Hematopoietic multipotent progenitor cell treated with erythropoietin and hydrocortisone succinate and interleukin-3 and kit ligand, for 17 days (in vitro differentiated cells): Measurements from ENCODE around the gene PPFIBP1.
"Not testable (repeated sequence)": the region's sequence is repeated elsewhere in the genome, so short reads cannot be mapped to it uniquely, and the experiment has no call there.

Experiments
- DNase-seq: peaks from one replicate; pipeline ENCODE4 v3.0.0-alpha.2; 2015; ENCODE audit warnings: low spot score

PPFIBP1 gene

DNA sequence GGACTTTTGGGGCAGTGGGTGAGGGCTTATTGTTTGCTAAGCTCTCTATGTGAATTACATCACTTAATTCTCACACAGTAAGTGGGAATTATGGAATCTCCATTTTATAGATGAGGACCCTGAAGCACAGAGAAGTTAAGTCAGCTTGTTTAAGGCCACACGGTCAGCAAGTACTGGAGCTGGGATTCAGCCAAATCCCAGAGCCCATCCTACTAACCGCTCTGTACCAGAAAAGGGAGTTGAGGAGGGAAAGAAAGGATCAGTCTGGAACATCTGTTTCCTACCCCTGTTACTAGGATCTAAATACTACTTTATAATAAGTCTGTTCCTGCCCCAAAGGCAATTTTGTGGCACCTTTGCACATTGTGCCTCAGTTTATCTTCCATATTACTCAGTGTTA, 42.6 kb downstream of the PPFIBP1 start:
- no peak for DNase-seq

DNA sequence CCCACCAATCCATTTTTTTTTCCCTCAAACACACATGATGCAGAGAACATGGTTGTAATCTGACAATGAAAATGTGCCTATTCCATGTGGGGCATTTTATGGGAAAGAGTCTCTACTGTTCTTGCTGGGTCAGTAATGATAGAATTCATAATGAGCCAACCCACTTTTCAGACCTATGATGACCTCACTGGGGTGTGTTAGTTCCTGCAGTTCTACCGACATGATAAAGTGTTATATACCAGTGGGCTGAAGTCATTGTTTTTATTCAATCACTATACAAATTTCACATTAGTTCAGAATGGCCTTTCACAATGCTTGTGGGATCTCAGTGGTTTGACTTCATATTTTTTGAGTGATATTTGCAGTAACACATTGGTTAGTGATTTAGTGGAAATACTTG, 47.5 kb downstream of the PPFIBP1 start:
- DNase-seq: no peak

DNA sequence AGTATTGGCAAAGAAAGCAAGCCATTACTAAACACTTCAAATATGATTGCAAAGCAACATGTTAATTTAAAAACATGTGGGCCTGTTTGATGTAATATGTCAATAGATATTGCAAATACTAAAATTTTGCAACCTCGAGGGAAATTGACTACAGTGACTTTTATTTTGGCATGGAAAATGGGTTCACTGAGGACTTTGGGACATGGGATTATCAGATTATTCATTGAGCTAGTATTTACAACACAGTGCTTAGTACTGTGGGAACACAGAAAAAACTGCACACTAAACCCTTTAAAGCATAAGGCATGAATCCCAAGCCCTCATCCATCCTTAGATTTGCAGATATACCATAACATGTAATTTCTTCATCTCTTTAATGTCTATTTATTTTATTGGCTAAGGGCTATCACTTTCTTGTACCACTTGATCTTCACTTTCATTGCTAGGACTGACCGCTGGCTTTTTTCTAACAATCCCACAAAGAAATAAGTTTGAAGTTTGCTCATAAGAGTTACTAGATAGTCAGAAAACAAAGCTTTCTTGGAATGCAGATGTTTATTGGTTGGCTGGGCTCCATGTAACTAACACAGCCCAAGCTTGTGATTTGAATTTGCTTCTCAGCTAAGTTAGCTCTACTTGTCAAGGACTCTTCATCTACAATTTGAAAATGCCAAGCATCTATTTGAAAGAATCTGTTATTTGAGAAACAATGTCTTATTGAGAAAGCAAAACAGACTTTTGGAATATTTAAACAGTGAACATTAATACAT, 48.7 kb downstream of the PPFIBP1 start:
- no peak for DNase-seq

DNA sequence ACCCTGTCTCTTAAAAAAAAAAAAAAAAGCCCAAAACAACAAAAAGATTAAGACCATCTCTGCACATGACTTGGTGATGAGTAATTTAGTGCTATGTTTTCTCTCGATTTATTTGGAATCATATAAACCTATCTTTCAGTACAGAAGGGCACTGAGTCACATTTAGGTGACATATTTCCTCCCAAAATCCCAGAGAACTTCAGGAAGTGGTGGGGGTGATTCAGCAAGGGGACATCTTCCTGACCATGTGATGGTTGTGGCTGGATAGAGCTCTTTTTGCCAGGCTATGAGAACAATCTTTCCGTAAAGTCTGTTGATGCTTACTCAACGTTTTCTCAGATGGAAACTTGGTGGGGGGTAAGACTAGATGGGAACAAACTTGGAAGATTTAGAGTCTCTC, 50.0 kb downstream of the PPFIBP1 start:
- no peak for DNase-seq

DNA sequence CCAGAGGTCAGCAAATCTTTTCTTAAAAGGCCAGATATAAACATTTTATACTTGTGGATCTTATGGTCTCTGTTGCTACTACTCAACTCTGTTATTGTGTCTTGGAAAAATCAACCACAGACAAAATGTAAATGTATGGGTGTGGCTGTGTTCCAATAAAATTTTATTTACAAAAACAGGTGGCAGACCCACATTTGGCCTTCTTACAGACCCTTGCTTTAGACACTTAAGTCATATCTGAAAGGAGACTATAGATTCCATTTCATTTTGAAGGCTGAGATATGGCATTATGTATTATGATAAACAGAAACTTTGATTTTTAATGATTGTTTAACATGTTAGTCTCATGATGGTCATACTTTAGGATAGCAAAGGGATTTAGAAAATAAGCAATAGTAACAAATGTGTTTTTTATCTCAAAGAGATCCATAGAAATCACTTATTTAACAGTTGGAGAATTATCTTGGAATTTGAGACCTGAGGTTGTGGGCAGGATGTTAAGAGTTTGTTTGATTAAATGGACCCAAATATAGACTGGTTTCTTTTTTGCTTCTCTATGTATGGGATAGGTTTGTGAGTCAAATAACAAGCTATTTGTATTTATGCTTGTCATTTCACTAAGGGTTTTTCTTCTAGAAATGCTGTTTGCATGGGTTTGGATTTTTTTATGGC, 51.2 kb downstream of the PPFIBP1 start:
- no peak for DNase-seq

DNA sequence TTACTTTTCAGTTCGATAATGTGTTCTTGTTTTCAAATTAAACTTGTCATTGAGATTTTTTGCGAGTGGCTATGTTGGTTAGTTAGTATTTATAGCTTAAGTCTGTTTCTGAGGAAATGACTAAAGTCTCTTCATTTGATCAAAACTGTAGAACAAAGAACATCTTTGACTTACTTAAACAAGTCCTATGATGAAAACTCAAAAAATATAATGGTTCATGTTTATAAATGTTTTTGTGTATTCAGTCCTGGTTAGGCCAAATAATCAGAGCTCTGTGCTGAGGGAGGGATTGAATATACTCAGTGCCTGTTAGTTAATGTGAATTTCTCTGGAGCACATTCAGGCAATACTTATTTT, 51.7 kb downstream of the PPFIBP1 start:
- DNase-seq: no peak

DNA sequence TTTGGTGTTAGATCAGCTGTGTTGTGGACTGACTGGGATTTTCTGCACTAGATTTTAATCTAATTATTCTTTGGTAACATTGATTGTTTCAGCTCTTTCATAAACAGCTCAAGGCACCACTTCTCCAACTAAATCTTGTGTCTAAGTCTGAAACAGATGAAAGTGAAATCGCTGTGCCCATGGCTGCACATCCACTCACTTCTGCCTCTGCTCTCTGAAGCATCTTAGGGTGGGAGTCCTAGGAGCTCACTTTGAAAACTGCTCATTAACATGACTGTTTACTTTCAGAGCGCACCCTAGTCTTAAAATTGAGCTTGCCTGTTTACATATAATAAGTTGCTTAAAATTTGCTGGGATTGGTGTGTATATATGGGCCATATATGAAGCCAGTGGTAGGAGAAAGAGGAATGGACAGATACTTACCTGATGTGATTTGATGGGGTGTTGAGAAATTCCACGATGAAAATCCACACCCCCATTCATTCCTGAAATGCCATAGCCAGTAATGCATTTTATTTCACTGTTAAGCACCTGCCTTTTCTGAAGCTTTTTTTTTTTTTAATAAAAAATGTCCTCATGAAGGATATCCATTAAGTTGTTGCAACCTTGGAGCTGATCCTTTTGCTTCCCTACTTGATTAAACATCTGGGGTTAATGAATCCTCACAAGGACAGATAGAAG, 52.8 kb downstream of the PPFIBP1 start:
- DNase-seq: no peak

DNA sequence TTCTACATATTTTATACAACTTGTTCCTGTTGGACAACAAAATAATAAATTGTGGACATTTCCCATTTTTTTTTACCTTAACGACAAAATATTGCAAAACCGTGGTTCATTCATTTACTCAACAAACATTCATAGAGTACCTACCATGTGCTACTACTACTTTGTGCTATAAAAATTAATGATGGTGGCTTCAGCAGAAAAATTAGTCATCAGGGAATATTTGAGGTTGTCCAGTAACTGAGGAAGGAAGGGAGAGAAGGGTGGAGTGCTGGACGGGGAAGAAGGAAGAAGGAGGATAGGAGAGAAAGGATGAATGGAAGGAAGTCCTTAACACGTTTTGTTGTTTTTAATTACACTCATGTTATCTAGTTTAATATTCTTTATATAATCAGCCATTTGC, 53.7 kb downstream of the PPFIBP1 start:
- DNase-seq: no peak

DNA sequence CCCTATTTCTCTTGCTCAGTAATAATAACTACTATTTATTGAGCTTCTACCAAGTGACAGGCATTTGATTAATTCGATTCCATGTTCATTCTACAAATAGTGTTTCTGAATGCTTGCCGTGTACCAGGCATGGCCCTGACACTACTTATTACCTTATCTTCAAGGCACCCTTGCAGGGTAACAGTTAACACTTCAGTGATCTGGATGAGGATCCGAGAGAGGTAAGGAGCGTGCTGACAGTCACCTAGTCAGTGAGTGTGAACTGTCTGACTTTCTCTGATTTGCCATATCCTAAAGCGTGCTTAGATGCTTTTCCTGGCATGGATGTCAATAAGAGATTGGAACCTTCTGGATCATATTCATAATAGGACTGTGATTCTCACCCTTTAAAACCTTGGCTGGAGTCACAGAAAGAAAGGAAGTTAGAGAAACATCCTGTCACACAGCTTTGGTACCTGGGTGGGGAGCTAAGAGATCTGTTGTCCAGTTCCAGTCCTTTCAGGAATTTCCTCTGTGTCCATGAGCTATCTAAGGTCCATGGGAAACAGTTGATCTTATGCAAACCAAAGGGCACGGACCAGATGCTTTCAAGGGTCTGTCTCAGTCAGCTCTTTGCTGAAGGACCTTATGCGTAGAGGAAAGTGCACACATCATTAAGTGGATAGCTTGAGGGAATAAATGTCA, 54.8 kb downstream of the PPFIBP1 start:
- no peak for DNase-seq

DNA sequence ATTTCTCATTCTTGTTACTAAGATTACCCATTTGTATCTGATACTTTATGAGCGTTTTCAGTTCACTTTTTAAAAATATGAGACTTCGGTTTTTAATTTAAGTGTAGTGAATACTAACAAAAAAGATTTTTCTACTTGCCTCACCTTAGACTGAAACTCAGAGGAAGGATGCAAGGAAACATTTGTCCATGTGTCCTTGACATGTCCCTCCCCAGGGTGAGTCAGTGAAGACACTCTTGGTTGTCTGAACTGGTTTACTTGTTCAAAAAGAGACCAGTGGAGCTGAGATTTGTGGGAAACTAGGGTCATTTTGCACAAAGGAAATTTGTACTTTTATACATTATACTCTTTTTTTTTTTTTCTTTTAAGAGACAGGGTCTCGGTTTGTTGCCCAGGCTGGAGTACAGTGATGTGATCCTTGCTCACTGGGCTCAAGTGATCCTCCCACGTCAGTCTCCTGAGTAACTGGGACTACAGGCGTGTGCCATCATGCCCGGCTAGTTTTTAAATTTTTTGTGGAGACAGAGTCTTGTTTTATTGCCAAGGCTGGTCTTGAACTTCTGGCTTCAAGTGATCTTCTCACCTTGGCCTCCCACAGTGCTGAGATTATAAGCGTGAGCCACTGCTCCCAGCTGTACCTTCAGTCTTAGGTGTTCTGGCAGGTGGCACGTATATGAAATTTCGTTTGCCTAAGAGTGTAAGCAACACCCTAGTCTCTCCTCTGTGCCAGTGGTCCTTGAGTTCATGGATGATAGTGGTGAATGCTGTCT, 56.7 kb downstream of the PPFIBP1 start:
- no peak for DNase-seq

DNA sequence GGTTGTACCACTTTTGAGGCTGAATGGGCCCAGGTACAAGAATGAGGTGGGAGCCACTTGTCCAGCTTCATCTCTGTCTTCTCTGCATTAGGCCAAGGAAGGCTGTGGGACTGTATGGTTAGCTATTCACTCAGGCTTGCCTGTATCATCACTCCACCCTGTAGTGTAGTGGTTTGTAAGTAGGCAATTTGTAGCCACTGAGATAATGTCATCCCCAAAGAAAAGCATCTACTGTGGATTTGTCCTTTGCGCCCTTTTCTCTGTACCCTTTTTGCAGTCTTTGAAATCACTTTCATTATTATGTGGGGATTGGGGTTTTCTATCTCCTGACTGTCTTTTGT, 57.3 kb downstream of the PPFIBP1 start:
- DNase-seq: not testable (repeated sequence)

DNA sequence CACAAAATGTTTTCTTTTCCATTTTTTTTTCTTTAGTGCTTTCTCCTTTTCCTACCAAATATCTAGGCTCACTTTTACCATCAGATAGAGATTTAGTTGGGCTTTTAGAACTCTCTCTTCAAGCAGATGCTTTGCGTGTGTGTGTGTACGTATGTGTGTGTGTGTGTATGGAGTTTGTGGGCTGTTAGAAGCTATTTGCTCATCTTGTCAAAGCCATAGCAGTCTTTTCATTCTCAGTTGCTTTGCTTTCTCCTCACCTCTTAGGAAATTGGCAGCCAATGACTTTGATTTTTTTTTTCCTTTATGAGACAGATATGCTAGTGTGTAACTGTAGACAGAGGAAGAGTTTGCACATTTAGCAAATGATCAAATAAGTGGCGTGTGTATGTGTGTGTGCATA, 57.8 kb downstream of the PPFIBP1 start:
- DNase-seq: not testable (repeated sequence)

DNA sequence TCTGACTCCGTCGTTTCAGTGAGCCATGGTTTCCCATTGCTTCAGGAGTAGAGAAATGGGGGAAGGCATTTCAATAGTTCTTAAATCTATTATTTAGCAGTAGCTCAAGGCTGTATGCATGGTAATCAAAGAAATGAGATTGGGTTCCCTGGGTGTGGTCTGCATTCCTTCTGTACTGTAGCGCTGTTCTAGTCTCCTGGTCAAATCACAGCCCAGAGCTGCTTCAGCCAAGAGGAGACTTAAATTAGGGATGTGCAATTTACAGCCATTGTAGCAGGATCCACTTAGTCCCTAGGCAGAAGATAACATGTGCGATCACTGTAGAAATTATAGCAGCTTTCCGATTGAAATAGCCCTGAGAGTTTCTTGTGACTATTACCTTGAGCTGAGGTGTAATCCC, 58.4 kb downstream of the PPFIBP1 start:
- DNase-seq: not testable (repeated sequence)

DNA sequence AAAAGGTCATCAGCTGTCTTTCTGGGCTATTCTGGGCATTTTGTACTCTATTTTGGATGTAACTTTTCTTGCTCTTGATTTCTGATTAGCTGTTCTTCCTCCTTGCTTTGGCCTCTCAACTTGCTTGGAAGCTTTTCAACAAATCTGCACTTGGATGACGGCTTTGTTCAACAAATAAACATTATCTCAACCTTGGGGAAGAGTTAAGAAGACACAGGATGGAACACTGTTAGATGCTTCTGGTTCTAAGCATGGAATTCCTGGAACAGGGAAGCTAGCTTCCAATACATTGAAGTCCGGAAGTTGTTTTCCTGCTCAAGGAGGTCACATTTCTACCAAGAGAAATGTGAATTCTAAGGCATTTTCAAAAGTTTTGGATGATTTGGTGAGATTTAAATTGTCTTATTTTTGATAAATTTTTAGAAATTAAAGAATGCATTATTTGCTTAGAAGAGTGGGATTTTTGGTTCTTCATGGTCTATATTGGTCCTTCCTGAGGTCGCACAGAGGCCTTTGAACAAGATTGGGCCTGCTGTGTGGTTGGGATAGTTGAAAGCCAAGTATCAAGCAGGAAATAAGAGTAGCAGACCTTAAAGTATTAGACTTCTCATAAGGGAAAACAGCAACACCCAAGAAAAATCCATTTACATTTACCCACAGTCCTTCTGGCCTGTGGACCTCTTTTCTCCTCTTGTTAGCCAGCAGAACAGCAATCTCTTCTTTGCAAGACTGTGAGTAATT, 59.2 kb downstream of the PPFIBP1 start:
- DNase-seq: no peak

DNA sequence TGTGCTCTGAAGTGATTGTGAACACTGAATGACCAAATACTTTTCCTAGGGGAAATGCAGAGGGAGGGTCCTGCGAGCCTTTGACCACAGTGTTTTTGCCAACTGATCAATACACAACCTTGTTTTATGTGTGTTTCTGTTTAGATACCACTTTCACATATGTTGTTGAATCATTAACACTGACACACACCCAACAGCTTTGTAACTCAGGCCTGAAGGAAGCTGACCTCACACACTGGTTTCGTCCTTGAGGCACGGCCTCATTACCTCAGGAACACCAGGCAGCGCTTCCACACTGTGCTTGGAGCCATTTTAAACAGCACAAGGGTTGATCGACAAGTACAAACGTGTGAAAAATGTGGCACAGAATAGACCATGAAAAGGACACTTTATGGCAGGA, 60.0 kb downstream of the PPFIBP1 start:
- DNase-seq: no peak

DNA sequence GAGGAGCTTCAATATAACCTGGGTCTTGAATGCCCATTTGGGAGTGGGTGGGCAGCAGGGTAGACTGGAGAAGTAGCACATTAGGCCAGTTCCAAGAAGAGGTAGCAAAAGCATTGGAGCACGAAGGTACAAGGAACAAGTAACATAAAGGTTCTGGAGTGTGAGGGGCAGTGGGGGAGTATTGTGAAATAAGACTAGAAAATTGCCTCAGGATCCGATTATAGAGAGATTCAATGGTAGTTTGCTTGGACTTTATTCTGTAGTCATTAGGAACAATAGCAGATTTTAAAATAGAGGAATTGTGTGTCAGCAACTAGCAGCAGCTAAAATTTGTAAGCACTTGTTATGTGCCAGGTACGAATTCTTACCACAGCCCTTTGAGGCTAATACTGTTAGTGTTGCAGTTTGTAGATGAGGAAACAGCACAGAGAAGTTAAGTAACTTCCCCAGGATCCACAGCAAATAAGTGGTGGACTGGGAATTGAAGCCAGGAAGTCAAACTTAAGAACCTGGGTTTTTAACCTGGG, 61.8 kb downstream of the PPFIBP1 start:
- no peak for DNase-seq

DNA sequence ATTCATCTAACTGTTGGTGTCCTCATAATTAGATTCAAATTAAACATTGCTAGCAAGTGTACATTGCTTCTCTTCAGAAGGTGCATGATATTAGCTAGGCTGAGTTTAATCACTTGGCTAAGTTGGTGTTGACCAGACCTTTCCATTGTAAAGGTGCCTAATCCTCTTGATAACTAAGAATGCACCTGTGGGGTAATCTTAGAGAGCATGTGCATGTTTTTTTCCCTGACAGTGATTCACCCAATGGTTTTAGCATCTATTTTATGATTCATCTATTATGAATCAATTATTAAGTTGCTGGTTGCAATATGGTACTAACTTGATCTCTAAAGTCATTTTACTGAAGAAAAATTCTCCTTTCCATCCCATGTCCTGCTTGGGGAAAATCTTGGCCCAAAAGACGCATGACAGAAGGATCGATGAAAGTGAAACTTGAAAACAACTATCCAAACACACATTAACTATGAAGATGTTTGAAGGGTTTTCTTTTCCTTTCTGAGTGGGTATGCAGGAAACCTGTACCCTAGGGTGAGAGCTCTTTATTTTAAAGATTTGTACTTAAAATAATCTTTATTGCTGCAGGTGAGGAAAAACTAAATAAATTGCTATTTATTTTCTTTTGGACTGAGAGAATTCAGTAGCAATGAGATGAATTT, 64.2 kb downstream of the PPFIBP1 start:
- not testable (repeated sequence) for DNase-seq

DNA sequence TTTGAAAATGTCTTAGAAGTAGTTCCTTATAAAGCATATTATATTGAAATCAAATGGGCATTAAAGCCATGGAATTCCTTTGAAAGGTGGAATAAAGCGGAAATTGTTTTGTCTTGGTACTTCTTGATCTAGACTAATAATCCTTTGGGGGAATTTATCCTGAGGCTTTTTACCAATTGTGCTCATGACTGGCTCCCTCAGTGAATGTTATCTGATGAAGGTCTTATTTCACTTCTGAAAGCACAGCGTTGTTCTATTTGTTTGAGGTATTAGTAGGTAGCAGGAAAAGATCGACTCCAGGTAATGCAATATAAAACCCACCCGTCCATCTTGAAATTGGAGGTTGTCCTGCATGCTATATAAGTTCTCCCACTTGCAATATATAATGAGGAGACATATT, 64.8 kb downstream of the PPFIBP1 start:
- DNase-seq: no peak

DNA sequence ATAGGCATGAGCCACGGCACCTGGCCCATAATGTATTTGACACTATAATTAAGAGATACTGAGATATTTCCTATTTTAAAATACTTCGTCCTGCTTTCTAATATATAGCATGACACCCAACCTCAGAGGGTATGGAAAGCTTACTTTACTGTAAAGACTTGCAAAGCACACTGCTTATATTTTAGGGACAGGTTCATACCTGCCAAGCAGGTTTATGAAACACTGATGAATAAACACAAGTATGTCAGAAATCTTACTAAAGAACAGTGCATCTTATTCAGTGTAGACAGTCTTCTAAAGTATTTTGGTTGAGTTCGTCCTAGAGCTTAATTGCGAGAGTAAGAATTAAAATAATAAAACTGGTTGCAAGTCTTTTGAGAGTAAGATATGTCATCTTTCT, 65.4 kb downstream of the PPFIBP1 start:
- DNase-seq: no peak

DNA sequence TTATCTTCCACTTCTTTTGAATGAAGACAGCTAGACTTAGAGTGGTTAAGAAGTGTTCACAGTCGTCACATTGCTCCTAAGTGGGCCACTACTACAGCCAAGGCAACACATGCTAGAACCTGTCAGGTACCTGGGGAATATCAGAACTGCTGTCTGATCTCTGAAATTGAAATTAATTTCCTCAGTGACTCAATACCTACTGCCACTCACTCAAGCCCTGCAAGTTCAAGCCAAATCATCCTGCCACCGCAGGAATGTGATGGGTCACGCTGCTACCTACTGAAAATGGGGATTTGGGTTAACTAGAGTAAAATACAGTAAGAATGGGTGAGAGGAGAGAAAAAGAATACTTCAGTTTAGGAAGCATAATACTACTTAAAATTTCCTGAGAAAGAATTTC, 67.7 kb downstream of the PPFIBP1 start:
- DNase-seq: not testable (repeated sequence)

DNA sequence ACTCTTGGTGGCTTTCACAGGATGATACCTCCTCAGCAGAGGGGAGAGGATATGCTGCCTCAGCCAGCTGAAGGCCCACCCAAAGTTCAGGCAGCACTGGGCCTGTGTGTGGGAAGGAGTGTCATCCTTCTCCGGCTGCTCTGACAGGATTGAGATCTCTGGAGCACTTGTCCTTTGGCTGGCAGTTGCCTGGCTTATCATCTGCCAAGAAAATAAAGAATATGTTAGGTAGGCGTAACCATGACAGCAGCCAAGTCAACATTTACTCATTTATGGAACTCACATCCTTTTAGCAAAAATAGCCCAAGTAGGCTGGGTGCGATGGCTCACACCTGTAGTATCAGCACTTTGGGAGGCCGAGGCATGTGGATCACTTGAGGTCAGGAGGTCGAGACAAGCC, 68.5 kb downstream of the PPFIBP1 start:
- no peak for DNase-seq
